ENCODE measurements around the gene SF3B1.

GRCh38 chr2:197480165-197481036 is 45.6 kb upstream of the SF3B1 start:
- no peak for TF ChIP-seq POLR2A (IDR thresholded peaks at IDR 0.05; ENCODE audit: low read depth, low read length)
- TF ChIP-seq PAX5 (IDR thresholded peaks at IDR 0.05; ENCODE audit: insufficient read depth, low read length, severe bottlenecking): no peak
- TF ChIP-seq POLR2AphosphoS5 (IDR thresholded peaks at IDR 0.05; ENCODE audit: low read depth, low read length): peak; percentile 53; the same call in 1 of the 2 replicates
- TF ChIP-seq POU2F2 (IDR thresholded peaks at IDR 0.05; ENCODE audit: low read depth, low read length): no peak
- TF ChIP-seq TAF1 (IDR thresholded peaks at IDR 0.05; ENCODE audit: low read depth, low read length): no peak

All from GM12891 (cell line).